ENCODE data around the gene LRRC36.

- TF ChIP-seq CTCF (IDR thresholded peaks at IDR 0.05) = no peak
- TF ChIP-seq POLR2A (IDR thresholded peaks at IDR 0.05) = no peak
Measured at GRCh38 chr16:67283039-67283825, 43.4 kb upstream of the LRRC36 start.

Measured in right lobe of liver (tissue), 4 donors.